Gastroesophageal sphincter (tissue), 4 donors: ENCODE data around the gene PCK2. TPM values are rescaled to one million over a fixed set of nuclear protein-coding genes. Genes with fewer than 3 reads are reported as not detected.

Experiments used
- ATAC-seq: fragments of 150-250 bp; one replicate; pipeline ENCODE4 v1.9.1; 2016; ENCODE audit warnings: mild to moderate bottlenecking, moderate library complexity
- H3K27ac ChIP-seq, 4 donors: fragments of 200-600 bp; sonication (generic) in 3 of 4; 1 replicate in 3 of 4; 2 replicates in 1 of 4; pipeline ENCODE4 v1.5.1; 2016 to 2019
- H3K27me3 ChIP-seq: fragments of 200-600 bp; sonication (generic); one replicate; pipeline ENCODE4 v1.5.1; 2019
- H3K36me3 ChIP-seq, 2 donors: fragments of 200-600 bp; sonication (generic); one replicate each; pipeline ENCODE4 v1.5.1; 2019; ENCODE audit warnings: control low read depth in 1 of 2
- H3K4me1 ChIP-seq, 3 donors: fragments of 200-600 bp; sonication (generic); 1 replicate in 2 of 3; 2 replicates in 1 of 3; pipeline ENCODE4 v1.5.1; 2016 to 2019; ENCODE audit warnings: control low read depth in 2 of 3
- H3K4me3 ChIP-seq, 2 donors: fragments of 200-600 bp; sonication (generic); one replicate each; pipeline ENCODE4 v1.5.1; 2019; ENCODE audit warnings: mild to moderate bottlenecking in 1 of 2, moderate library complexity in 1 of 2
- H3K9me3 ChIP-seq, 3 donors: fragments of 200-600 bp; sonication (generic); one replicate each; pipeline ENCODE4 v1.5.1; 2017 to 2019; ENCODE audit warnings: control low read depth in 2 of 3
- EP300 ChIP-seq: sonication (generic); formaldehyde crosslinking; IDR thresholded peaks from one replicate; pipeline ENCODE4 v1.6.1; 2017; ENCODE audit warnings: antibody characterized with exemption, mild to moderate bottlenecking
- POLR2A ChIP-seq, 2 donors: fragments of 450-650 bp; IDR thresholded peaks; one replicate each; pipeline ENCODE4 v1.6.1; 2017; ENCODE audit warnings: antibody characterized with exemption in 2 of 2, mild to moderate bottlenecking in 2 of 2, moderate library complexity in 1 of 2
- POLR2AphosphoS5 ChIP-seq: sonication (generic); formaldehyde crosslinking; IDR thresholded peaks from one replicate; pipeline ENCODE4 v1.6.1; 2017; ENCODE audit warnings: antibody characterized with exemption
- WGBS, 2 donors: methylation state at CpG; one replicate each; pipeline ENCODE4 v1.1.5; 2018; ENCODE audit warnings: low coverage in 1 of 2; 5-methylcytosine and 5-hydroxymethylcytosine counted together
- total RNA-seq, 4 donors: library from RNA; depleted of rRNA; stranded (reverse); fragments of >200 nt; gene quantifications; one replicate each; pipeline ENCODE4 v1.1.0, GENCODE V29; 2016
- TF ChIP-seq, protein P1 (sequence below), 4 experiments: fragments of 200-600 bp in 2 of 4; fragments of 450-650 bp in 2 of 4; sonication (generic) in 1 of 4; IDR thresholded peaks; one replicate each; pipeline ENCODE4 v1.5.1; 2017 to 2019; ENCODE audit warnings: antibody characterized with exemption in 4 of 4, mild to moderate bottlenecking in 2 of 4, moderate library complexity in 2 of 4

The PCK2 gene
- total RNA-seq, 4 donors from 2014 or later, result 9.2 to 14.9 (median 11.6) TPM

- WGBS, 2 donors, result 96 to 100% methylated on average over 3 to 4 of the region's 4 CpGs
- no peak for ATAC-seq
These were observed 1.5 kb upstream of the PCK2 start for GRCh38 chr14:24092505-24093206.

DNA sequence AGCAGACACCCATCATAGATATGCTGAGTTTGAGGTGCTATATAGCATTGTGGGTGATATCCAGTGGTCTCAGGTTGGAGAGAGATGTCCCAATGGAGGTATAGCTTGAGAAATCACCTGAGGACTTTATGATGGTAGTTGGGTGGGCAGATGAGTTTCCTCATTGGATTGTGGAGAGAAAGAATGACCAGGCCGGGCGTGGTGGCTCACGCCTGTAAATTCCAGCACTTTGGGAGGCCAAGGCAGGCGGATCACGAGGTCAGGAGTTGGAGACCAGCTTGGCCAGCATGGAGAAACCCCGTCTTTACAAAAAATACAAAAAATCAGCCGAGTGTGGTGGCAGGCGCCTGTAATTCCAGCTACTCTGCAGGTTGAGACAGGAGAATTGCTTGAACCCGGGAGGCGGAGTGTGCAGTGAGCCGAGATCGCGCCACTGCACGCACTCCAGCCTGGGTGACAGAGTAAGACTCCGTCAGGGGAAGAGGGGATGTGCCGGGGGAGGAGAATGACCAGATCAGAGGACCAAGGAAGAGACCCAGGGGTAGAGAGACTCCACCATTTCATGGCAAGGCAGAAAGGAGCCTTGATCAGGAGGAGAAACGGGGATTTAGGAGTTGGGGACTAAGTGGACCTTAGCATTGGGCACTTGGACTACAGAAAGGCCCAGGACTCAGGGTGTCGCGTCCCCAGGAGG is 757 bp upstream of the PCK2 start:
- 76 to 78% methylated on average over 3 to 19 of the region's 19 CpGs for WGBS, 2 donors
- peaks cover 0 to 31% (median 8%) of the 10 kb centered on the region in 3 donors for H3K4me1 ChIP-seq
- peak overlapping the region in 1 of 2 donors; percentile 94 for H3K4me3 ChIP-seq

More at GRCh38 chr14:24092505-24093206, 1.5 kb upstream of the PCK2 start:
- H3K4me1 ChIP-seq, result peaks cover 0 to 31% (median 8%) of the 10 kb centered on the region in 3 donors
- peak overlapping the region in 3 of 4 donors; percentile 93 to 97 (median 95) for H3K27ac ChIP-seq
- TF ChIP-seq POLR2A (IDR thresholded peaks at IDR 0.05) (no peak), EP300 (no peak), POLR2AphosphoS5 (no peak)
- TF ChIP-seq, protein P1, sequence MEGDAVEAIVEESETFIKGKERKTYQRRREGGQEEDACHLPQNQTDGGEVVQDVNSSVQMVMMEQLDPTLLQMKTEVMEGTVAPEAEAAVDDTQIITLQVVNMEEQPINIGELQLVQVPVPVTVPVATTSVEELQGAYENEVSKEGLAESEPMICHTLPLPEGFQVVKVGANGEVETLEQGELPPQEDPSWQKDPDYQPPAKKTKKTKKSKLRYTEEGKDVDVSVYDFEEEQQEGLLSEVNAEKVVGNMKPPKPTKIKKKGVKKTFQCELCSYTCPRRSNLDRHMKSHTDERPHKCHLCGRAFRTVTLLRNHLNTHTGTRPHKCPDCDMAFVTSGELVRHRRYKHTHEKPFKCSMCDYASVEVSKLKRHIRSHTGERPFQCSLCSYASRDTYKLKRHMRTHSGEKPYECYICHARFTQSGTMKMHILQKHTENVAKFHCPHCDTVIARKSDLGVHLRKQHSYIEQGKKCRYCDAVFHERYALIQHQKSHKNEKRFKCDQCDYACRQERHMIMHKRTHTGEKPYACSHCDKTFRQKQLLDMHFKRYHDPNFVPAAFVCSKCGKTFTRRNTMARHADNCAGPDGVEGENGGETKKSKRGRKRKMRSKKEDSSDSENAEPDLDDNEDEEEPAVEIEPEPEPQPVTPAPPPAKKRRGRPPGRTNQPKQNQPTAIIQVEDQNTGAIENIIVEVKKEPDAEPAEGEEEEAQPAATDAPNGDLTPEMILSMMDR (IDR thresholded peaks at IDR 0.05), result no peak
- peaks cover 0 to 1% of the 10 kb centered on the region in 2 donors for H3K36me3 ChIP-seq
- no peak overlapping the region for H3K4me3 ChIP-seq
- H3K27me3 ChIP-seq, result no peaks in the 10 kb centered on the region
- H3K9me3 ChIP-seq, result no peaks in the 10 kb centered on the region

GRCh38 chr14:24094841-24095270 is 745 bp downstream of the PCK2 start:
- no peak for ATAC-seq

More for the DNA sequence above, 757 bp upstream of the PCK2 start:
- H3K9me3 ChIP-seq, result no peaks in the 10 kb centered on the region
- H3K27me3 ChIP-seq, result no peaks in the 10 kb centered on the region
- TF ChIP-seq EP300, result no peak
- no peak for TF ChIP-seq POLR2AphosphoS5
- TF ChIP-seq, protein P1 (IDR thresholded peaks at IDR 0.05), result no peak
- no peak for TF ChIP-seq POLR2A (IDR thresholded peaks at IDR 0.05)
- H3K36me3 ChIP-seq, result peaks cover 0 to 8% of the 10 kb centered on the region in 2 donors
- no peak for ATAC-seq
- peak overlapping the region; percentile 62 to 97 (median 94) for H3K27ac ChIP-seq

GRCh38 chr14:24095271-24096068 is 1.4 kb downstream of the PCK2 start:
- TF ChIP-seq POLR2AphosphoS5, result no peak
- TF ChIP-seq POLR2A (IDR thresholded peaks at IDR 0.05), result peak in 1 of 2 donors; percentile 21
- Histone ChIP-seq H3K4me1 (peaks cover 0 to 31% (median 8%) of the 10 kb centered on the region in 3 donors), H3K27me3 (no peaks in the 10 kb centered on the region), H3K27ac (peak overlapping the region in 3 of 4 donors; percentile 93 to 97 (median 95)), H3K9me3 (no peaks in the 10 kb centered on the region), H3K36me3 (peaks cover 0 to 29% of the 10 kb centered on the region in 2 donors), H3K4me3 (peak overlapping the region; percentile 59 to 94)
- no peak for ATAC-seq
- 25 to 72% methylated on average over 4 to 5 of the region's 12 CpGs for WGBS, 2 donors

More at GRCh38 chr14:24094841-24095270, 745 bp downstream of the PCK2 start:
- Histone ChIP-seq H3K9me3 (no peaks in the 10 kb centered on the region), H3K4me3 (peak overlapping the region; percentile 59 to 94), H3K27ac (peak overlapping the region; percentile 62 to 97 (median 94)), H3K27me3 (no peaks in the 10 kb centered on the region), H3K4me1 (peaks cover 0 to 31% (median 8%) of the 10 kb centered on the region in 3 donors), H3K36me3 (peaks cover 0 to 23% of the 10 kb centered on the region in 2 donors)
- WGBS, 2 donors, result 25% methylated on average over 9 of the region's 14 CpGs; no CpG with 5 or more reads in 1 of the 2 donors
- TF ChIP-seq, protein P1 (IDR thresholded peaks at IDR 0.05), result no peak
- no peak for TF ChIP-seq POLR2A (IDR thresholded peaks at IDR 0.05)
- TF ChIP-seq EP300, result no peak
- no peak for TF ChIP-seq POLR2AphosphoS5
